ENCODE results near the gene OR2AG2. TPM values are rescaled to one million over a fixed set of nuclear protein-coding genes. Genes with fewer than 3 reads are reported as not detected.

Gene OR2AG2
- total and polyA plus RNA-seq, 2 donors from 2014 or later, result 0.19 TPM; not detected in 1

DNA sequence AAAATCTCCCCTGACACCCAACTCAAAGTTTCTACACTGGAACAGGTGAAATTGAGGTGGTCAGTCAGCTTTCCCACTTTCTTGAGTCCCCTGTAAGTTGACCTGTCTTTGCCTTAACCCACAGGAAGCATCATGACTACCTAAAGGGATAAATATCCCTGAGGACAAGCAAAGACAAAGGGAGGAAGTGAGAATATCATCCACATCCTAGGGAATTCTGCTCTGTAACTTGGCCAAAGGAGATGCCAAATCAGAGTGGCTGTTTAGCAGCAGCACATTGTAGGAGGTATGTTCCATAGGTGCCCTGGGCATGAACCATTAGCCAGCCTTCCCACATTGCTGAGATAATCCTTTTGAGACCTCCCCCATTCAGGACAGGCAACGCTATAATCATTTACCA, 47.8 kb downstream of the OR2AG2 start:
- no peak overlapping the region for H3K27ac ChIP-seq (ENCODE audit: low read depth in 2 of 2, low read length in 2 of 2)
- no peaks in the 10 kb centered on the region for H3K9me3 ChIP-seq (ENCODE audit: control insufficient read depth in 2 of 3, insufficient read depth in 1 of 3, low read length in 3 of 3)
- TF ChIP-seq, protein P1, sequence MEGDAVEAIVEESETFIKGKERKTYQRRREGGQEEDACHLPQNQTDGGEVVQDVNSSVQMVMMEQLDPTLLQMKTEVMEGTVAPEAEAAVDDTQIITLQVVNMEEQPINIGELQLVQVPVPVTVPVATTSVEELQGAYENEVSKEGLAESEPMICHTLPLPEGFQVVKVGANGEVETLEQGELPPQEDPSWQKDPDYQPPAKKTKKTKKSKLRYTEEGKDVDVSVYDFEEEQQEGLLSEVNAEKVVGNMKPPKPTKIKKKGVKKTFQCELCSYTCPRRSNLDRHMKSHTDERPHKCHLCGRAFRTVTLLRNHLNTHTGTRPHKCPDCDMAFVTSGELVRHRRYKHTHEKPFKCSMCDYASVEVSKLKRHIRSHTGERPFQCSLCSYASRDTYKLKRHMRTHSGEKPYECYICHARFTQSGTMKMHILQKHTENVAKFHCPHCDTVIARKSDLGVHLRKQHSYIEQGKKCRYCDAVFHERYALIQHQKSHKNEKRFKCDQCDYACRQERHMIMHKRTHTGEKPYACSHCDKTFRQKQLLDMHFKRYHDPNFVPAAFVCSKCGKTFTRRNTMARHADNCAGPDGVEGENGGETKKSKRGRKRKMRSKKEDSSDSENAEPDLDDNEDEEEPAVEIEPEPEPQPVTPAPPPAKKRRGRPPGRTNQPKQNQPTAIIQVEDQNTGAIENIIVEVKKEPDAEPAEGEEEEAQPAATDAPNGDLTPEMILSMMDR (IDR thresholded peaks at IDR 0.05; ENCODE audit: borderline replicate concordance, extremely low read depth, insufficient read depth), result no peak
- H3K4me1 ChIP-seq (ENCODE audit: control insufficient read depth in 2 of 3, insufficient read depth in 2 of 3, low read depth in 1 of 3, low read length in 3 of 3), result no peaks in the 10 kb centered on the region
- no peaks in the 10 kb centered on the region for H3K27me3 ChIP-seq (ENCODE audit: control insufficient read depth, insufficient read depth, low read length)
- H3K9ac ChIP-seq (ENCODE audit: low read length in 3 of 3), result no peak overlapping the region
- H3K36me3 ChIP-seq (ENCODE audit: control insufficient read depth in 2 of 3, insufficient read depth in 3 of 3, low read length in 3 of 3), result no peaks in the 10 kb centered on the region
- no peak overlapping the region for H3K4me3 ChIP-seq (ENCODE audit: low read length in 3 of 3)
- FAIRE-seq (no peak), DNase-seq (no peak)
- intact Hi-C loops (cut with DNase I), result no loop called here

DNA sequence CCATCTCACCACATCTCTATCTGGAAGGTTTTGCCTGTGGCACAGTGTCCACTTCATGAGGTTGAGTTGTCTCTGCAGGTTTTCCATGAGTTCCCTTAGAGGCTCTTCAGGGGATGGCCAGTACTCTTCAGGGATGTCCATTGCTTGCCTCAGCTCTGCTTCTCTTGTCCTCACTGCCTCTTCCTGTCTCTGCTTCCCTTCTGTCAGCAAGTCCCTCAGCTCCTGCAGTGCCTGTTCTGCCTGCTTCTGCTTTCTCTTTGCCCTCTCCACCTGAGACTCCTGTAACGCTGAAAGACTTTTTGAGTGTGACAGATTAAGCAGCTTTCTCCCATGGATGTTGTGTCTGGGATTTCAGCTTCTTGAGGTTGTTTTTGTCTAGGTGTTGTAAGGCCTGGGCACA, 50.4 kb downstream of the OR2AG2 start:
- TF ChIP-seq, protein P1 (IDR thresholded peaks at IDR 0.05; ENCODE audit: borderline replicate concordance, extremely low read depth, insufficient read depth), result no peak

DNA sequence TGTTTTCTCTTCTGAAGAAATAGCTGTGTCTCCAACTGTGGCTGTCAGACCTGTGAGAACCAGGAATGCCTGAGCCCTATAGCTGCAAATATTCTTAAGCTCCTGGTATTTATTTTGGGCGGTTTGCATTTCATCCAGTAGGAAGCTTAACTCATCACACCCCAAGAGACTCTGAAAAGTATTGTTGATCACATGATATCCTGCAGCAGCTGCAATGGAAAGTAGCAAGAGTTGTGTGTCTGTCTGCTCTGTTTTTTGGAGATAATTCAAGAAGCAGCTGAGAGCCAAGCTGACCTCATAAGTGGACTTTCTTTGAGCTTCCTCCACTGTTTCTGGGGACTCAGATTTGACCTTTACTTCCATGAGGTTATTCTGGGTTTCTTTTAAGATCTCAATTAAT, 52.2 kb downstream of the OR2AG2 start:
- Histone ChIP-seq H3K9ac (ENCODE audit: low read length in 3 of 3) (no peak overlapping the region), H3K9me3 (ENCODE audit: control insufficient read depth in 2 of 3, insufficient read depth in 1 of 3, low read length in 3 of 3) (no peaks in the 10 kb centered on the region), H3K27me3 (ENCODE audit: control insufficient read depth, insufficient read depth, low read length) (no peaks in the 10 kb centered on the region), H3K27ac (ENCODE audit: low read depth in 2 of 2, low read length in 2 of 2) (no peak overlapping the region), H3K4me3 (ENCODE audit: low read length in 3 of 3) (no peak overlapping the region), H3K36me3 (ENCODE audit: control insufficient read depth in 2 of 3, insufficient read depth in 3 of 3, low read length in 3 of 3) (no peaks in the 10 kb centered on the region), H3K4me1 (ENCODE audit: control insufficient read depth in 2 of 3, insufficient read depth in 2 of 3, low read depth in 1 of 3, low read length in 3 of 3) (no peaks in the 10 kb centered on the region)
- FAIRE-seq, result no peak
- TF ChIP-seq, protein P1 (IDR thresholded peaks at IDR 0.05; ENCODE audit: borderline replicate concordance, extremely low read depth, insufficient read depth), result no peak
- DNase-seq, result no peak
- intact Hi-C loops (cut with DNase I), result no loop called here

More for the DNA sequence above, 50.4 kb downstream of the OR2AG2 start:
- Histone ChIP-seq H3K36me3 (ENCODE audit: control insufficient read depth in 2 of 3, insufficient read depth in 3 of 3, low read length in 3 of 3) (no peaks in the 10 kb centered on the region), H3K4me1 (ENCODE audit: control insufficient read depth in 2 of 3, insufficient read depth in 2 of 3, low read depth in 1 of 3, low read length in 3 of 3) (no peaks in the 10 kb centered on the region), H3K27me3 (ENCODE audit: control insufficient read depth, insufficient read depth, low read length) (no peaks in the 10 kb centered on the region), H3K9me3 (ENCODE audit: control insufficient read depth in 2 of 3, insufficient read depth in 1 of 3, low read length in 3 of 3) (no peaks in the 10 kb centered on the region), H3K4me3 (ENCODE audit: low read length in 3 of 3) (no peak overlapping the region), H3K27ac (ENCODE audit: low read depth in 2 of 2, low read length in 2 of 2) (no peak overlapping the region), H3K9ac (ENCODE audit: low read length in 3 of 3) (no peak overlapping the region)
- DNase-seq (no peak), FAIRE-seq (no peak)
- intact Hi-C loops (cut with DNase I), result no loop called here

DNA sequence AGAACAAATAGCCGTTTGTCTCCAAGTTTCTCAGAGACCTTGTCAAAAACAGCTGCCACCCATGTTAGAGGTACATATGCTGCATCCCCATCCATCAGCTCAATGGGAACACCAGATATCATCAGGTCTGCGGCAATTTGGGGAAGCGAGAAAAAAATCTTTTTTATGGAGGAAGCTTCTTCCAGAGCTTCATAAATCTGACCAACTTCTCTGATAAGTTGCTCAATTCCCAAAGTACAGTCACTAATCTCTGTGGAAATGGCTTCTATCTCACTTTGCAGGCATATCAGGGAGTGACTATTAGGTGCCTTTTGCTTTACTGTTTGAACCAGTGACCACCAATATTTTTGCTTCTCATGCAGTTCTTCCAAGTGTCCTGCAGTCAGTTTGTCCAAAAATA, 54.4 kb downstream of the OR2AG2 start:
- TF ChIP-seq, protein P1 (IDR thresholded peaks at IDR 0.05; ENCODE audit: borderline replicate concordance, extremely low read depth, insufficient read depth), result no peak
- no peaks in the 10 kb centered on the region for H3K36me3 ChIP-seq (ENCODE audit: control insufficient read depth in 2 of 3, insufficient read depth in 3 of 3, low read length in 3 of 3)
- peaks cover 0 to 4% (median 0%) of the 10 kb centered on the region in 3 donors for H3K9me3 ChIP-seq (ENCODE audit: control insufficient read depth in 2 of 3, insufficient read depth in 1 of 3, low read length in 3 of 3)
- no peak overlapping the region for H3K9ac ChIP-seq (ENCODE audit: low read length in 3 of 3)
- FAIRE-seq (no peak), DNase-seq (no peak)
- no peak overlapping the region for H3K4me3 ChIP-seq (ENCODE audit: low read length in 3 of 3)
- intact Hi-C loops (cut with DNase I), result no loop called here
- no peaks in the 10 kb centered on the region for H3K27me3 ChIP-seq (ENCODE audit: control insufficient read depth, insufficient read depth, low read length)
- no peak overlapping the region for H3K27ac ChIP-seq (ENCODE audit: low read depth in 2 of 2, low read length in 2 of 2)
- H3K4me1 ChIP-seq (ENCODE audit: control insufficient read depth in 2 of 3, insufficient read depth in 2 of 3, low read depth in 1 of 3, low read length in 3 of 3), result no peaks in the 10 kb centered on the region
